ENCODE measurements around the gene P3H2. TPM values are rescaled to one million over a fixed set of nuclear protein-coding genes. Genes with fewer than 3 reads are reported as not detected.

P3H2 gene
- total and polyA plus RNA-seq, 2 experiments from 2014 or later = 8.2 to 24.2 TPM

GRCh38 chr3:190014940-190015339, 105.8 kb downstream of the P3H2 start:
- Mint-ChIP-seq H3K27ac (peak overlapping the region; percentile 92), H3K27me3 (ENCODE audit: insufficient read depth, low read depth, poor library complexity) (peaks cover 2% of the 10 kb centered on the region), H3K9me3 (no peaks in the 10 kb centered on the region), H3K4me3 (no peak overlapping the region), H3K36me3 (ENCODE audit: low read depth) (no peaks in the 10 kb centered on the region), H3K4me1 (peaks cover 66% of the 10 kb centered on the region)
- H3K27me3 ChIP-seq (ENCODE audit: insufficient read depth) = no peaks in the 10 kb centered on the region
- no peak for DNase-seq (ENCODE audit: low spot score)
- H3F3A ChIP-seq (replicated peaks; ENCODE audit: low read depth) = no peaks in the 10 kb centered on the region
- no peak; the same call in 2 of the 3 replicates for ATAC-seq
- H2AFZ ChIP-seq = no peak overlapping the region
- no peaks in the 10 kb centered on the region for H4K20me1 ChIP-seq (replicated peaks; ENCODE audit: insufficient read depth)
- no peaks in the 10 kb centered on the region for H3K79me2 ChIP-seq (replicated peaks; ENCODE audit: insufficient read depth)
- H3K27ac ChIP-seq (ENCODE audit: low read depth) = peak overlapping the region; percentile 50
- no peak overlapping the region for H3K4me3 ChIP-seq
- H3K9me2 ChIP-seq (ENCODE audit: insufficient read depth) = no peaks in the 10 kb centered on the region
- H3K4me1 ChIP-seq (ENCODE audit: insufficient read depth) = peaks cover 46% of the 10 kb centered on the region
- peak overlapping the region; percentile 13; the same call in 1 of the 2 replicates for H3K4me2 ChIP-seq
- TF ChIP-seq ZNF462 (CRISPR knock-in tag; IDR thresholded peaks at IDR 0.05) (no peak), POLR2AphosphoS5 (IDR thresholded peaks at IDR 0.05; ENCODE audit: low read depth) (no peak), STAT1 (IDR thresholded peaks at IDR 0.05; ENCODE audit: unreplicated experiment) (no peak), CREB1 (CRISPR knock-in tag; IDR thresholded peaks at IDR 0.05; ENCODE audit: low read depth) (no peak), CTCF (conservative IDR thresholded peaks at IDR 0.05; ENCODE audit: low read depth in 2 of 2) (no peak), EZH2 (IDR thresholded peaks at IDR 0.05; ENCODE audit: low read depth, unreplicated experiment) (no peak)
- H3K36me3 ChIP-seq (ENCODE audit: insufficient read depth) = no peaks in the 10 kb centered on the region

All from GM23338 (cell line).